Activated naive CD8-positive, alpha-beta T cell (primary cell): ENCODE results near the gene LHPP.

Experiments used
- H3K27ac Mint-ChIP-seq: one replicate; pipeline ENCODE4 v1.8.0; 2021; ENCODE audit warnings: mixed read lengths
- H3K27me3 Mint-ChIP-seq: one replicate; pipeline ENCODE4 v1.8.0; 2021; ENCODE audit warnings: mixed read lengths
- H3K36me3 Mint-ChIP-seq: one replicate; pipeline ENCODE4 v1.8.0; 2021; ENCODE audit warnings: mixed read lengths
- H3K4me1 Mint-ChIP-seq: one replicate; pipeline ENCODE4 v1.8.0; 2021; ENCODE audit warnings: low read depth, mixed read lengths
- H3K4me3 Mint-ChIP-seq: one replicate; pipeline ENCODE4 v1.8.0; 2021; ENCODE audit warnings: mild to moderate bottlenecking, mixed read lengths
- H3K9me3 Mint-ChIP-seq: one replicate; pipeline ENCODE4 v1.8.0; 2021; ENCODE audit warnings: low read depth, mixed read lengths

Gene LHPP, protein sequence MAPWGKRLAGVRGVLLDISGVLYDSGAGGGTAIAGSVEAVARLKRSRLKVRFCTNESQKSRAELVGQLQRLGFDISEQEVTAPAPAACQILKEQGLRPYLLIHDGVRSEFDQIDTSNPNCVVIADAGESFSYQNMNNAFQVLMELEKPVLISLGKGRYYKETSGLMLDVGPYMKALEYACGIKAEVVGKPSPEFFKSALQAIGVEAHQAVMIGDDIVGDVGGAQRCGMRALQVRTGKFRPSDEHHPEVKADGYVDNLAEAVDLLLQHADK

DNA sequence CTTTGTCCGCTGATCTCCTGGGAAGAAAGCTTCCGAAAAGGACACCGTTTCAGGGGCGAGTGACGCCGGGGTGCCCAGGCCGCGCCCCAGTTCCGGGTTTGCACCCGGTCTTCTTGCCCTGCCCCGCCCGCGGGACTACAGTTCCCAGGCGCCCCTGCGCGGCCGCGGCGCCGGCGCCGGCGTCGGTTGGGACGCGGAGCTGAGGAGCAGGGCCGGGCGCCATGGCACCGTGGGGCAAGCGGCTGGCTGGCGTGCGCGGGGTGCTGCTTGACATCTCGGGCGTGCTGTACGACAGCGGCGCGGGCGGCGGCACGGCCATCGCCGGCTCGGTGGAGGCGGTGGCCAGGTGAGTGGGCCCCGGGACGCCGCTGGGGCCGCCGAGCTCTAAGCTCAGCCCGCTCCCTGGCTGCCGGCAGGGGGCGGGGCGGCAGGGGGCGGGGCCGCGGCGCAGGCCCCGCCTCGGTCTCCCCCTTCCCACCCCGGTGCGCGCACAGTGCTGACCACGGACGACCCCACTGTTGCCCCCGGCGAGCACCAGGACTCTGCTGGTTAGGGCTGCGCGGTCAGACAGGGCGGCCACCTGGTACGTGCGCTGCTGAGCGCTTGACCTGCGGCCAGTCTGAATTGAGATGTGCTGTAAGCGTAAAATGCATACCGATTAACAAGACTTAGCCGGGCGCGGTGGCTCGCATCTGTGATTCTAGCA, at the start of gene LHPP:
LHPP (plus strand) TSS at position 182 of the 706 bp plus-strand sequence; CDS start at position 222, 40 bp downstream.
- Mint-ChIP-seq H3K4me3 (peak within 1 kb of the TSS; percentile 90), H3K4me1 (peaks cover 27% of the 10 kb centered on the region), H3K27ac (peak within 1 kb of the TSS; percentile 87), H3K27me3 (no peaks in the 10 kb centered on the region), H3K9me3 (no peaks in the 10 kb centered on the region), H3K36me3 (no peaks in the 10 kb centered on the region)

DNA sequence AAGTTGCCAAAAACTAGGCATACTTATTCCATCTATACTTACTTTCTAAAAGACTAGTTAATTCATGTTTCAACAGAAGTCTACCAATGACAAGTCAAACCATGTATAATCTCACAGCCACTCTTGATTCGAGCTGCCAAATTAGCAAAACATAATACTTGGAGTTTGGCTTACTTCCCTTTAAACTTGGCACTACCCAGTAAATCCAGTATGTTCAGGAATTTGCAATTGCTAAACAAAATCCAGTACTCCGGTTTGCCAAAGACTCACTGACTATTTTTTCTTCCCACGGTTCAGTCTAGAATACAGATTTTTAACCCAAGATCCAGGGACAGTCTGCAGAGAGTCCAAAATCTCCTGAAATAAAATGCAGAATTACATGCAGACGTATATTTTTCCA, 47.5 kb upstream of the LHPP start:
- Mint-ChIP-seq H3K4me3 (no peak overlapping the region), H3K36me3 (no peaks in the 10 kb centered on the region), H3K9me3 (no peaks in the 10 kb centered on the region), H3K4me1 (peaks cover 32% of the 10 kb centered on the region), H3K27me3 (no peaks in the 10 kb centered on the region), H3K27ac (no peak overlapping the region)

DNA sequence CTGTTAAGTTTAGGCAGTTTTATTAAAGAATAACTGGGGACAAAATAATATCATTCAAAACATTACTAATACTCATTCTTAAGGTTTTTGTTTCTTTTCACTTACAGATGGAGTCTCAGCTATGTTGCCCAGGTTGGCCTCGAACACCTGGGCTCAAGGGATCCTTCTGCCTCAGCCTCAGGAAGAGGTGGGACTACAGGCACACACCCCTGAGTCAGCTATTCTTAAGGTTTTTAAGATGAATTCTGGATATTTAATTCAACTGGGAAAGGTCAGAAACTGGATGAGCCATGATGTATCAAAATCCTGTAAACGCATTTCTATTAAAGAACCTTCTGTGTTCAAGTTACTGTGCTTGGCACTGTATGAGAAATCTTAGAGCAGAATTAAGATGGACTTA, 46.4 kb upstream of the LHPP start:
- Mint-ChIP-seq H3K4me3 (no peak overlapping the region), H3K9me3 (no peaks in the 10 kb centered on the region), H3K27ac (no peak overlapping the region), H3K36me3 (no peaks in the 10 kb centered on the region), H3K4me1 (peaks cover 34% of the 10 kb centered on the region), H3K27me3 (no peaks in the 10 kb centered on the region)

DNA sequence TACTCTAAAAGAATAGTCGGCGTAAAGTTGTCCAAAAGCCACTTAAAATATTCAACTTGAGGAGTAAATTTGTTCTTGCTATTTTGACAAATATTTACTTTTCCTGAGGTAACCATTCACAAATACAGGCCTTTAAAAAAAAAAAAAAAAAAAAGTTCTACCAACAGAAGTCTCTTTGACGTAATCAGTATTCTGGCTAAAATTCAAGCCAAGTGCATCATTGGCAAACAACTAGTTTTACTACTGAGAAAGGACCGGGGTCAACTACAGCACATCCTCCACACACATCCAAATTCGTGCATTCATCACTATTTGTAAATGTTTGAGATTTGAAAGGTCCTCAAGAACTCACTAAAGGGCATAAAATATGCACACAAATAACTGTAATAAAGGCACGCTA, 44.9 kb upstream of the LHPP start:
- Mint-ChIP-seq H3K9me3 (no peaks in the 10 kb centered on the region), H3K4me3 (peak overlapping the region; percentile 56), H3K4me1 (peaks cover 34% of the 10 kb centered on the region), H3K27me3 (no peaks in the 10 kb centered on the region), H3K27ac (no peak overlapping the region), H3K36me3 (no peaks in the 10 kb centered on the region)

DNA sequence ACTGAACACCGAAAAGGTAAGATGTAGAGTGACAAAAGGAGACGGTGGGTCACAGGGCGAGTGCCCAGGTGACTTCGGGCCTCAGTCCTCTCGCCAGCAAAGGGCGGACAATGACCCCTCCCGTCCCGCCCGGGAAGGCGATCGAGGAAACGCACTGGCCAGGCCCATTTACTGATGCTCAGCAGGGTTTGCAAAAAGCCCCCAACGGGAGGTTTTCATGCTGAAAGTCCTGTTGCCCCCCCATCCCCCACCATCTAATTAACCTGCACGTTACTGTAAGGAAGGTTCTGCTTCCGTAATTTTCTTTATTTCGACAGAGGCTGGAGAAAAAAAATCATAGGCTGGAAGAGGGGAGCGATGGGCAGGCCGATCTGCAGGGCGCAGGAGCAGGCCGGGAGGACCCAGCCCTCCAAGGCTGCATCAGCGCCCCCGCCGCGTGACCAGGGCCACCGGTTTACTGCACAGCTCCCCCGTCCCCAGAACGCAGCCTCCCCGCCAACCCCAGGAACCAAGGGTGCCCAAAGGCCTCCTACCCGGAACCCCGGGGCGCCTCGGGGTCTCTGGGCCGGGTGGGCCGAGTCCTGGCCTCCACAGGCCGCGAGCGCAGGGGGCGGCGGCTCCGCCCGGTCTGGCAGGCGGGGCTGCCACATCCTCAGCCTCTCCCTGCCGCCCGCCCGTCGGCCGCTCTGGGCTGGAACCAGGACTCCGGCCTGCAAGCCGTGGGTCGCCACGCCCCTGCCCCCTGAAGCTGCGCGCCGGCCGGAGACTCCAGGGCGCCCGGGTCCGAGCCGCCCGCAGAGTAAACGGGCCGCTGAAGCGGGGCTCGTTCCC, 43.5 kb upstream of the LHPP start:
- peaks cover 30% of the 10 kb centered on the region for H3K4me1 Mint-ChIP-seq
- H3K36me3 Mint-ChIP-seq, result no peaks in the 10 kb centered on the region
- peak overlapping the region; percentile 86 for H3K4me3 Mint-ChIP-seq
- H3K9me3 Mint-ChIP-seq, result no peaks in the 10 kb centered on the region
- H3K27me3 Mint-ChIP-seq, result peaks cover 3% of the 10 kb centered on the region
- no peak overlapping the region for H3K27ac Mint-ChIP-seq

DNA sequence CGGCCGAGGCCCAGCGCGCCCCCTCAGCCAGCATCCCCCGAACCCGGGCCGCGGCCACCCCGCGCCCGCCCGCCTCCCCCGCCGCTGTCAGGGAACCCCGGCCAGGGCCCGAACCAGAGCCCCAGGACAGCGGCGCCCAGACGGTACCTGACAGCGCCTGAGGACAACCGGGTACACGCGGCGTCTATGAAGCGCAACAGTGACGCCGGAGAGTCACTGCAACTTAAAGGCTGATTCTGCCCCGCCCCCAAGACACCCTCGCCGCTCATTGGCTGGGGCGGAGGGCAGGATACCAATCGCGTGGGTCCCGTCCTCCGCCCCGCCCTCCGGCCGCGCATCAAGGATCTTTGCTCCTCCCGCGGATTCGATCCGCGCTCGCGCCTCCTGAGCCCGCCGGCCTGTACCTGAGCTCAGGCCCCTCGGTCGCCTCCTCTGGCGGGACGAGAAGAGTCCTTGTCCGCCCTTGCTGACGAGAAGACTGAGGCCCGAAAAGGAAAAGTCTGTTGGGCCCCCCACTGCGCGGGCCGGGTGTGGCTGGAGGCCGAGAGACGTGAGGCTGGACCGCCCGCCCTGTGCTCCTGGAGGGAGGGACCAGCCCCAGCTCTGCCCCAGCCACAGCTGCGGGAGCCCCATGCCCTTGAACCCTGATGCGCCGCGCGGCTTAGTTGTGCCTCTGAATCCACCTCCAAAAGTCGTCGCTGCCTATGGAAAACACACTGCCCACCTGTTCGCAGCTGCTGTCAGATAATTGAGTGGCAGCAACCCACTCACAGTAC, 42.7 kb upstream of the LHPP start, which contains the start of gene OAT:
OAT (minus strand) TSS at position 198 of the 776 bp plus-strand sequence. CDS start 6,752 bp downstream, outside the sequence.
- Mint-ChIP-seq H3K9me3 (no peaks in the 10 kb centered on the region), H3K4me3 (peak within 1 kb of the TSS; percentile 86), H3K27ac (peak within 1 kb of the TSS; percentile 46), H3K27me3 (peaks cover 3% of the 10 kb centered on the region), H3K36me3 (no peaks in the 10 kb centered on the region), H3K4me1 (peaks cover 30% of the 10 kb centered on the region)

DNA sequence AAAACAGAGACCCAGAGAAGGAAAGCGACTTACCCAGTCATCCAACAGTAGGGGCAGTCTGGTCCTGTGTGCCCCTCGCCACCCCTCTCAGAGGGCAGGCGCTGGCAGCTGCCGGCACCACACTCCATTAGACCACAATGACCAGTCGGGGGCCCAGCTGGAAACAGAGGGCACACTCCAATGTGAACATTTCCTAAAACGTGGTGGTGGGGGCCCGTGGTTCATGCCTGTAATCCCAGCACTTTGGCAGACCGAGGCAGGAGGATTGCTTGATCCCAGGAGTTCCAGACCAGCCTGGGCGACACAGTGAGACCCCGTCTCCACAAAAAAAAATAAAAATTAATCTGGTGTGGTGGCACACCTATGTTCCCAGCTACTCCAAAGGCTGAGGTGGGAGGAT, 42.0 kb upstream of the LHPP start:
- Mint-ChIP-seq H3K27me3 (peaks cover 5% of the 10 kb centered on the region), H3K27ac (no peak overlapping the region), H3K4me1 (peaks cover 25% of the 10 kb centered on the region), H3K36me3 (no peaks in the 10 kb centered on the region), H3K9me3 (no peaks in the 10 kb centered on the region), H3K4me3 (peak overlapping the region; percentile 84)

DNA sequence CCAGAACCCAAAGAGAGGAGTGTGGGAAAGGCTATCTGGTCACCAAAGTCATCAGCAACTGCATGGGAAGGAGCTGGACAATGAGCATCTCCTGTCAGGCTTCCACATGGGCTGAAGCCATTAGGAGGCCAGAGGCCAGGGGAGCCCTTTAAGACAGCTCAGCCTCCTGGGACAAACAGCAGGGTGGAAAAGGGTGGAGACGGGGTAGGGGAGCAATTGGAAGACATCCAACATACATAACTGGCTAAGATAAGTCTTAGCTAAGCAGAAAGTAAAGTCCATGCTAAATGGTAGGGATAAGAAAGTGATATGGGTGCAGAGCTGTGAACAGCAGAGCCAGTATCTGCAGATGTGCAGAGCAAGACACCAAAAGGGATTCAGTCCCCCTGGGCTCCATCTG, 41.4 kb upstream of the LHPP start:
- Mint-ChIP-seq H3K36me3 (no peaks in the 10 kb centered on the region), H3K4me1 (peaks cover 22% of the 10 kb centered on the region), H3K9me3 (no peaks in the 10 kb centered on the region), H3K4me3 (no peak overlapping the region), H3K27me3 (peaks cover 5% of the 10 kb centered on the region), H3K27ac (no peak overlapping the region)

DNA sequence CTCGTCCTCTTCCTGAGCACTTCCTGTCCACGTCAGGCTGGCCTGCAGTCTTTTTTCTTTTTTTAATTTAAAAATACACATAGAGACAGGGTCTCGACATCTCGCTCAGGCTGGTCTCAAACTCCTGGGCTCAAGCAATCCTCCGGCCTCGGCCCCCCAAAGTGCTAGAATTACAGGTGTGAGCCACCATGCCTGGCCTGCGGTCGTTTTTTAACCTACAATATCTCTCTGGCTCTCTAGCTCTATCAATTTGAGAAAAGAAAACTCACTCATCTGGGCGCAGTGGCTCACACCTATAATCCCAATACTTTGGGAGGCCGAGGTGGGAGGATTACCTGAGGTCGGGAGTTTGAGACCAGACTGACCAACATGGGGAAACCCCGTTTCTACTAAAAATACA, 38.9 kb upstream of the LHPP start:
- H3K4me3 Mint-ChIP-seq, result no peak overlapping the region
- no peaks in the 10 kb centered on the region for H3K36me3 Mint-ChIP-seq
- no peak overlapping the region for H3K27ac Mint-ChIP-seq
- peaks cover 4% of the 10 kb centered on the region for H3K4me1 Mint-ChIP-seq
- H3K9me3 Mint-ChIP-seq, result no peaks in the 10 kb centered on the region
- peaks cover 5% of the 10 kb centered on the region for H3K27me3 Mint-ChIP-seq

DNA sequence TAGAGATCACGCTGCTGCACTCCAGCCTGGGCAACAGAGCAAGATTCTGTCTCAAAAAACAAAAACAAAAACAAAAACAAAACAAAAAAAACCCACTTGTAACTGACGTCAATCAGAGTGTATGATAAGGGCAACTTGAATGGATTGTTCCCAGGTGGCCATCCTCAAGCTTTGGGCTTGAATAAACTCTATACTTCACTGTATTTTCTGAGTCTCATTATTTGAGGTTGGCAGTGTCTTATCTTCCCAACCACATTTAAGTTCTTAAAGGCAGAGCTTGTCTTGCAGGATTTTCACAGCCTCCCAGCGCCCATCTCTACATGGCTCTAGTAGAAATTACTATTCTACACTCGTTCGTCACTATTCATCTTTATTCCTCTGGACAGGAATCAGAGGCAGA, 37.8 kb upstream of the LHPP start:
- Mint-ChIP-seq H3K36me3 (no peaks in the 10 kb centered on the region), H3K4me1 (peaks cover 3% of the 10 kb centered on the region), H3K4me3 (no peak overlapping the region), H3K9me3 (no peaks in the 10 kb centered on the region), H3K27ac (no peak overlapping the region), H3K27me3 (peaks cover 5% of the 10 kb centered on the region)

DNA sequence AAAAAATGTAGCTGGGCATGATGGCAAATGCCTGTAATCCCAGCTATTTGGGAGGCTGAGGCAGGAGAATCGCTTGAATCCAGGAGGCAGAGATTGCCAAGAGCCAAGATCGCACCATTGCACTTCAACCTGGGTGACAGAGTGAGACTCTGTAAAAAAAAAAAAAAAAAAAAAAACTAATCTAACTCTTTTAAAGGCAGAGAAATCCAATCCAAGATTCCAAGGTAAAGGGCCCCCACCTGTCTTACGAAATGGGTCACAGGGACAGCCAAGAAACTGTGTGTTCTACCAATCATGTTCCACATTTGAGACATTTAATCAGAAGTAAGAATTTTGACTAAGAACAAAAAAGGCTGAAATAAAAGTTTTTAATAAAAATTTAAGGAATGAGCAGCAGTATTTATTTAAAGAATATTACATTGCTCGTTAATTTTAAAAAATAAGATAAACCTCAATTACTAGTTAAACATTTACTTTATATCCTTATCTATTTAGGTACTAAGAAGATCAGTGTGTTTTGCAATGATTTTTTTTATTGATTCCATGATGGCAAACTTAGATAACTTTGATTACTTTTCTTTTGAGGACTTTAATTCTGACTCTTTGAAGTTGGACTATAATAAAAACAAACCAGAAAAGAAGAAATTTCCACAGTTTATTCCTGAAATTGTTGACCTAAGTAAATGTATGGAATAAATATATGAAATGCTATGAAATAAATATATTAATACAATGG, 36.2 kb upstream of the LHPP start:
- Mint-ChIP-seq H3K27ac (no peak overlapping the region), H3K4me3 (no peak overlapping the region), H3K4me1 (no peaks in the 10 kb centered on the region), H3K27me3 (peaks cover 5% of the 10 kb centered on the region), H3K36me3 (no peaks in the 10 kb centered on the region), H3K9me3 (no peaks in the 10 kb centered on the region)

DNA sequence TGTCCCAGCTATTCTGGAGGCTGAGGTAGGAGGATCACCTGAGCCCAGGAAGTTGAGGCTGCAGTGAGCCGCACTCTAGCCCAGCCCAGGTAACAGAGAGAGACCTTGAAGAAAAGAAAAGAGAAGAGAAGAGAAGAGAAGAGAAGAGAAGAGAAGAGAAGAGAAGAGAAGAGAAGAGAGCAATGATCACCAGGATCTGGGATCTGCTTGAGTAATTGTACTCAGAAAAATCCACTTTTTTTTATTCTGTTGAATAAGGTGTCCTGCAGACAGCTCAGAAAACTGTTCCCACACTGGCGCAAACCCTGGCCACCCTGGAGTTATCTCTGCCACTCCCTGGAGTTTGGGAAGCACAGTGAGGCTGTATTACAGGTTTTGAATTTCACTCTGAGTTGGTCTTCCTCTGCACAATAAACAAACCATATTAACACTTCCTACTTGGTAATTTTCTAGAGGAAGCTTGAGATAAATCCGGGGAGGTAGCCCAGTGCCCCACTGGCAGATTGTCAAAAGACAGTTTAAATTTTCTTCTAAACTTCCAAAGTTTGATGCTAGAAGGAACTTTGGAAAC, 33.3 kb upstream of the LHPP start:
- H3K9me3 Mint-ChIP-seq, result no peaks in the 10 kb centered on the region
- H3K4me1 Mint-ChIP-seq, result no peaks in the 10 kb centered on the region
- H3K27ac Mint-ChIP-seq, result no peak overlapping the region
- H3K4me3 Mint-ChIP-seq, result no peak overlapping the region
- no peaks in the 10 kb centered on the region for H3K36me3 Mint-ChIP-seq
- peaks cover 2% of the 10 kb centered on the region for H3K27me3 Mint-ChIP-seq

DNA sequence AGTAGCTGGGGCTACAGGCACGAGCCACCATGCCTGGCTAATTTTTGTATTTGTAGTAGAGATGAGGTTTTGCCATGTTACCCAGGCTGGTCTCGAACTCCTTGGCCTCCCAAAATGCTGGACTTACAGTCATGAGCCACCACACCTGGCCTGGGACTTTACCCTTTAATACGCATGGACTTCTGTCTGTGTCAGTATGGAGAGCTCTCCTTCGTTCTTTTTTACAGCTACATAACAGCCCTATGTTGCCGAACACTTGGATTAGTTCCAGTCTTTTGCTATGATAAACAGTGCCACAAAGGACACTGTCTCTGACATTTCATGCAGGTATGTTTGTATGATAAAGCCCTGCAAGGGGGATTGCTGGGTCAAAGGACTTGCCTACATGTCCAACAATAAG, 32.0 kb upstream of the LHPP start:
- H3K36me3 Mint-ChIP-seq, result no peaks in the 10 kb centered on the region
- H3K9me3 Mint-ChIP-seq, result no peaks in the 10 kb centered on the region
- H3K27ac Mint-ChIP-seq, result no peak overlapping the region
- H3K4me3 Mint-ChIP-seq, result no peak overlapping the region
- no peaks in the 10 kb centered on the region for H3K4me1 Mint-ChIP-seq
- no peaks in the 10 kb centered on the region for H3K27me3 Mint-ChIP-seq

DNA sequence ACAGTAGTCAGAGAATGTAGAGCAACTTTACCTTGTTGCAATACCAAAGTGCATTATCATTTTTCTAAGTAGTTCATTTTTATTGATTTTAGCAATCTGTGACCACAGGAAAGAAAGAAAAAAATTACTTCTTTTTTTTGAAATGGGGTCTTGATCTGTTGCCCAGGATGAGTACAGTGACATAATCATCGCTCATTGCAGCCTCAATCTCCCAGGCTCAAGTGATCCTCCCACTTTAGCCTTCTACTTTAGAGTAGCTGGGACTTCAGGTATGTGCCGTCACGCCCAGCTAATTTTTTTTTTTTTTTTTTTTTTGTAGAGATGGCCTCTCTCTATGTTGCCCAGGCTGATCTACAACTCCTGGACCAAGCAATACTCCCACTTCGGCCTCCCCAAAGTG, 31.5 kb upstream of the LHPP start:
- H3K4me1 Mint-ChIP-seq, result no peaks in the 10 kb centered on the region

More for the DNA sequence above, 31.5 kb upstream of the LHPP start:
- no peaks in the 10 kb centered on the region for H3K27me3 Mint-ChIP-seq
- H3K27ac Mint-ChIP-seq, result no peak overlapping the region
- no peaks in the 10 kb centered on the region for H3K36me3 Mint-ChIP-seq
- no peaks in the 10 kb centered on the region for H3K9me3 Mint-ChIP-seq
- no peak overlapping the region for H3K4me3 Mint-ChIP-seq
